ENCODE measurements around the gene SARDH. TPM values are rescaled to one million over a fixed set of nuclear protein-coding genes. Genes with fewer than 3 reads are reported as not detected.

The SARDH gene
- polyA plus RNA-seq, 1 donor from 2014 or later, result not detected

DNA sequence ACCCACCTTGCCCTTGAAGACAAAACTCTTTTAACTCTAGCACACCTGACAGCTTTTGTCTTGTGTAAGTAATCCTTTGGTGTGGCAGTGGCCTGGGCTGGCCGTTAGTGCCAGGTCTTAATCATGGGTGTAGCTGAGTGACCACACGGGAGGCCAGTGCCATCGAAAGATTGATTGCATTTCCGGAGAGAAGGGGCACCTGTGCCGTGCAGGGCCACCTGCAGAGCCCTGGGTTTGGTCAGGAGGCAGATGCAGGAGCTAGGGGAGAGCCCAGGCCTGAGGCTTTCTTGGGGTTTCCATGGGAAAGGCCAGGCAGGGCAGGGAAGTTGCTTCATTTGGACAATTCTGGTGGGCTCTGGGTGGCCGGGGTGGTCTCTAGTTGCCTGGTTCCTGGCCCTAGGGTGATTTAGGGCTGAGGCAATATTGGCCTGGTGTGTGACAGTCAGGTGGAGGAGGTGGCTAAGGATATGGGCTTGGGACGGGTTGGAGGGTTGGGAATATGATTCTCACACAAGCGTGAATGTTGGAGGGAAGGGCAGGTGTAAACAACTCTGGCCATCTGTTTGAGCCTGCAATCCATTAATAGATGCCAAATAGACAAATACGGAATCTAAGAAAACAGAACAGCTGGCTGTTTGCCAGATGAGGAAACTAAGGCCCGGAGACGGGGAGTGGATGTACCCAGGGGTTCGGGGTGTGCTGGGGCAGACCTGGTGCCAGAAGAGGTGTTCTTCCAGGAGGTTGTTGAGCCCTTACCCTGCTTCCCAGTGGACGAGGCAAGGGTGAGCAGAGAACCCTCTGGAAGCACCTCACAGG lies 97.4 kb downstream of the SARDH start:
- Histone ChIP-seq H3K27ac (ENCODE audit: low read length) (no peak overlapping the region), H3K9me3 (ENCODE audit: low read length) (no peaks in the 10 kb centered on the region), H3F3A (ENCODE audit: insufficient read depth, low read length, poor library complexity, severe bottlenecking) (no peaks in the 10 kb centered on the region), H3K27me3 (ENCODE audit: insufficient read depth, low read depth, low read length) (no peaks in the 10 kb centered on the region), H3K4me3 (ENCODE audit: low read length) (no peak overlapping the region), H3K36me3 (ENCODE audit: insufficient read depth, low read length) (no peaks in the 10 kb centered on the region), H3K4me2 (ENCODE audit: low read length) (no peak overlapping the region), H2AFZ (ENCODE audit: low read depth, low read length) (no peak overlapping the region), H3K79me2 (replicated peaks; ENCODE audit: insufficient read depth, low read length) (no peaks in the 10 kb centered on the region), H3K9me2 (ENCODE audit: insufficient read depth, low read length) (no peaks in the 10 kb centered on the region), H4K20me1 (ENCODE audit: insufficient read depth) (no peaks in the 10 kb centered on the region), H3K9ac (ENCODE audit: low read length) (no peak overlapping the region)
- no peak for TF ChIP-seq TAF1 (IDR thresholded peaks at IDR 0.05; ENCODE audit: low read depth)
- TF ChIP-seq SMC3 (conservative IDR thresholded peaks at IDR 0.05; ENCODE audit: poor library complexity), result no peak
- TF ChIP-seq EP300 (conservative IDR thresholded peaks at IDR 0.05; ENCODE audit: poor library complexity, severe bottlenecking), result no peak
- TF ChIP-seq MXI1 (conservative IDR thresholded peaks at IDR 0.05; ENCODE audit: poor library complexity, severe bottlenecking), result no peak
- TF ChIP-seq RAD21 (conservative IDR thresholded peaks at IDR 0.05), result no peak
- TF ChIP-seq, protein P1, sequence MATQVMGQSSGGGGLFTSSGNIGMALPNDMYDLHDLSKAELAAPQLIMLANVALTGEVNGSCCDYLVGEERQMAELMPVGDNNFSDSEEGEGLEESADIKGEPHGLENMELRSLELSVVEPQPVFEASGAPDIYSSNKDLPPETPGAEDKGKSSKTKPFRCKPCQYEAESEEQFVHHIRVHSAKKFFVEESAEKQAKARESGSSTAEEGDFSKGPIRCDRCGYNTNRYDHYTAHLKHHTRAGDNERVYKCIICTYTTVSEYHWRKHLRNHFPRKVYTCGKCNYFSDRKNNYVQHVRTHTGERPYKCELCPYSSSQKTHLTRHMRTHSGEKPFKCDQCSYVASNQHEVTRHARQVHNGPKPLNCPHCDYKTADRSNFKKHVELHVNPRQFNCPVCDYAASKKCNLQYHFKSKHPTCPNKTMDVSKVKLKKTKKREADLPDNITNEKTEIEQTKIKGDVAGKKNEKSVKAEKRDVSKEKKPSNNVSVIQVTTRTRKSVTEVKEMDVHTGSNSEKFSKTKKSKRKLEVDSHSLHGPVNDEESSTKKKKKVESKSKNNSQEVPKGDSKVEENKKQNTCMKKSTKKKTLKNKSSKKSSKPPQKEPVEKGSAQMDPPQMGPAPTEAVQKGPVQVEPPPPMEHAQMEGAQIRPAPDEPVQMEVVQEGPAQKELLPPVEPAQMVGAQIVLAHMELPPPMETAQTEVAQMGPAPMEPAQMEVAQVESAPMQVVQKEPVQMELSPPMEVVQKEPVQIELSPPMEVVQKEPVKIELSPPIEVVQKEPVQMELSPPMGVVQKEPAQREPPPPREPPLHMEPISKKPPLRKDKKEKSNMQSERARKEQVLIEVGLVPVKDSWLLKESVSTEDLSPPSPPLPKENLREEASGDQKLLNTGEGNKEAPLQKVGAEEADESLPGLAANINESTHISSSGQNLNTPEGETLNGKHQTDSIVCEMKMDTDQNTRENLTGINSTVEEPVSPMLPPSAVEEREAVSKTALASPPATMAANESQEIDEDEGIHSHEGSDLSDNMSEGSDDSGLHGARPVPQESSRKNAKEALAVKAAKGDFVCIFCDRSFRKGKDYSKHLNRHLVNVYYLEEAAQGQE (IDR thresholded peaks at IDR 0.05; ENCODE audit: borderline replicate concordance), result no peak
- TF ChIP-seq EZH2 (IDR thresholded peaks at IDR 0.05; ENCODE audit: borderline replicate concordance, insufficient read depth, low read length, poor library complexity, severe bottlenecking), result no peak
- no peak for TF ChIP-seq POLR2AphosphoS5 (IDR thresholded peaks at IDR 0.05)

DNA sequence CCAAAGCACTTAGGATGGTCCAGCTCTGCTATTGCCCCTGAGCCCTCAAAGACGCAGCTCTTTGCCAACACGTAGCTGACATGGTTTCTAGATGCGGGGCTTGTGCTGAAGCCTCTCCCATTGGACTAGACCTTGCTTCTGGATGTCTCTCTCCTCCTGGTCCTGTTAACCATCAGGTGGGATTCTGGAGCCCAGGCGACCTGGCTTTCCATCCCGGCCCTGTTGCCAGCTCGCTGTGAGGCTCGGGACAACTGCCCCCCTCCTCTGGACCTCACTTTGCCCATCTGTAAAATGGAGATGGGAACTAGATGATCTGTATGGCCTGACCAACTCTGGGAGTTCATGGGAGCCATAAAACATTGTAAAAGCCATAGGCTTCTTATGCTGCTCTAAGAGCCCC lies 98.0 kb downstream of the SARDH start:
- no peak for TF ChIP-seq RAD21 (conservative IDR thresholded peaks at IDR 0.05)
- no peak for TF ChIP-seq MXI1 (conservative IDR thresholded peaks at IDR 0.05; ENCODE audit: poor library complexity, severe bottlenecking)
- no peak for TF ChIP-seq SMC3 (conservative IDR thresholded peaks at IDR 0.05; ENCODE audit: poor library complexity)
- no peak for TF ChIP-seq EP300 (conservative IDR thresholded peaks at IDR 0.05; ENCODE audit: poor library complexity, severe bottlenecking)
- TF ChIP-seq, protein P2, sequence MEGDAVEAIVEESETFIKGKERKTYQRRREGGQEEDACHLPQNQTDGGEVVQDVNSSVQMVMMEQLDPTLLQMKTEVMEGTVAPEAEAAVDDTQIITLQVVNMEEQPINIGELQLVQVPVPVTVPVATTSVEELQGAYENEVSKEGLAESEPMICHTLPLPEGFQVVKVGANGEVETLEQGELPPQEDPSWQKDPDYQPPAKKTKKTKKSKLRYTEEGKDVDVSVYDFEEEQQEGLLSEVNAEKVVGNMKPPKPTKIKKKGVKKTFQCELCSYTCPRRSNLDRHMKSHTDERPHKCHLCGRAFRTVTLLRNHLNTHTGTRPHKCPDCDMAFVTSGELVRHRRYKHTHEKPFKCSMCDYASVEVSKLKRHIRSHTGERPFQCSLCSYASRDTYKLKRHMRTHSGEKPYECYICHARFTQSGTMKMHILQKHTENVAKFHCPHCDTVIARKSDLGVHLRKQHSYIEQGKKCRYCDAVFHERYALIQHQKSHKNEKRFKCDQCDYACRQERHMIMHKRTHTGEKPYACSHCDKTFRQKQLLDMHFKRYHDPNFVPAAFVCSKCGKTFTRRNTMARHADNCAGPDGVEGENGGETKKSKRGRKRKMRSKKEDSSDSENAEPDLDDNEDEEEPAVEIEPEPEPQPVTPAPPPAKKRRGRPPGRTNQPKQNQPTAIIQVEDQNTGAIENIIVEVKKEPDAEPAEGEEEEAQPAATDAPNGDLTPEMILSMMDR (IDR thresholded peaks at IDR 0.05; ENCODE audit: poor library complexity, severe bottlenecking), result no peak
- no peak for TF ChIP-seq TAF1 (IDR thresholded peaks at IDR 0.05; ENCODE audit: low read depth)
- TF ChIP-seq, protein P1 (IDR thresholded peaks at IDR 0.05; ENCODE audit: borderline replicate concordance), result no peak
- TF ChIP-seq EZH2 (IDR thresholded peaks at IDR 0.05; ENCODE audit: borderline replicate concordance, insufficient read depth, low read length, poor library complexity, severe bottlenecking), result no peak
- no peak for TF ChIP-seq POLR2AphosphoS5 (IDR thresholded peaks at IDR 0.05)
- no peaks in the 10 kb centered on the region for H3K9me2 ChIP-seq (ENCODE audit: insufficient read depth, low read length)

More for the DNA sequence above, 98.0 kb downstream of the SARDH start:
- no peaks in the 10 kb centered on the region for H3K79me2 ChIP-seq (replicated peaks; ENCODE audit: insufficient read depth, low read length)
- H3K4me2 ChIP-seq (ENCODE audit: low read length), result no peak overlapping the region
- no peaks in the 10 kb centered on the region for H3K27me3 ChIP-seq (ENCODE audit: insufficient read depth, low read depth, low read length)
- H3K9me3 ChIP-seq (ENCODE audit: low read length), result no peaks in the 10 kb centered on the region
- no peaks in the 10 kb centered on the region for H4K20me1 ChIP-seq (ENCODE audit: insufficient read depth)
- H3K27ac ChIP-seq (ENCODE audit: low read length), result no peak overlapping the region
- H3K4me3 ChIP-seq (ENCODE audit: low read length), result no peak overlapping the region
- no peaks in the 10 kb centered on the region for H3K36me3 ChIP-seq (ENCODE audit: insufficient read depth, low read length)
- H3F3A ChIP-seq (ENCODE audit: insufficient read depth, low read length, poor library complexity, severe bottlenecking), result no peaks in the 10 kb centered on the region
- H3K9ac ChIP-seq (ENCODE audit: low read length), result no peak overlapping the region
- no peak overlapping the region for H2AFZ ChIP-seq (ENCODE audit: low read depth, low read length)

All from neural cell (in vitro differentiated cells).